ENCODE results near the gene EPHB1. TPM values are rescaled to one million over a fixed set of nuclear protein-coding genes. Genes with fewer than 3 reads are reported as not detected.

EPHB1 gene
- total RNA-seq, 4 donors from 2014 or later, result 0.82 to 2.2 (median 1.2) TPM

DNA sequence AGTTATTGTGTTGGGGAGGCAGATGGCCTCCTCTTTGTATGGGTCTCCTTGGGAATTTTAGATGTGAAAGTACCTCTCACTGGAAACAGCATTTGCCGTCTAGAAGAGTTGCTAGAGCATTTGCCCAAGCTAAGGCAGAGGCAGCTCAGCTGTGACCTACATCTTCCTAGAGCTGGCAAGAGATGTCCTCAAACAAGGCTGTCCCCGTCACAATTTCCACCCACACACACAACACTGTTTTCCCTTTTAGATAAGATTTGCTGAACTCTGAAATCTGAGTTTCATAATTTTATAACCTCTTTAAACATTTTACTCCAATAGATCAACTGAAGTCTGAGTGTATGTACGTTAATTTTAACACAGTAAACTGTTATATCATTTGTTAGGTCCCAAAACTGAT is 352.6 kb downstream of the EPHB1 start:
- intact Hi-C loops (cut with DNase I; ENCODE audit: low total_unique reads), result no loop called here
- WGBS, 2 donors (ENCODE audit: low coverage in 1 of 2), result 38 to 43% methylated on average over 1 to 3 of the region's 3 CpGs
- Histone ChIP-seq H3K4me1 (no peaks in the 10 kb centered on the region), H3K9me3 (no peaks in the 10 kb centered on the region), H3K4me3 (no peak overlapping the region), H3K36me3 (no peaks in the 10 kb centered on the region), H3K27me3 (no peaks in the 10 kb centered on the region), H3K27ac (no peak overlapping the region)
- no peak for DNase-seq
- no peak for TF ChIP-seq POLR2AphosphoS5 (IDR thresholded peaks at IDR 0.05)
- in situ Hi-C loops (cut with MboI; ENCODE audit: low pct_ligation_motif_present in 1 of 4, low pct_unique_long_range_greater_than_20kb in 1 of 4, low sequenced_read_pairs in 3 of 4), result no loop called here

- DNase-seq, result no peak
- 21 to 44% methylated on average over 4 of the region's 4 CpGs for WGBS, 2 donors (ENCODE audit: low coverage in 1 of 2)
- in situ Hi-C loops (cut with MboI; ENCODE audit: low pct_ligation_motif_present in 1 of 4, low pct_unique_long_range_greater_than_20kb in 1 of 4, low sequenced_read_pairs in 3 of 4), result no loop called here
These were observed 353.4 kb downstream of the EPHB1 start for GRCh38 chr3:135148398-135149020.

DNA sequence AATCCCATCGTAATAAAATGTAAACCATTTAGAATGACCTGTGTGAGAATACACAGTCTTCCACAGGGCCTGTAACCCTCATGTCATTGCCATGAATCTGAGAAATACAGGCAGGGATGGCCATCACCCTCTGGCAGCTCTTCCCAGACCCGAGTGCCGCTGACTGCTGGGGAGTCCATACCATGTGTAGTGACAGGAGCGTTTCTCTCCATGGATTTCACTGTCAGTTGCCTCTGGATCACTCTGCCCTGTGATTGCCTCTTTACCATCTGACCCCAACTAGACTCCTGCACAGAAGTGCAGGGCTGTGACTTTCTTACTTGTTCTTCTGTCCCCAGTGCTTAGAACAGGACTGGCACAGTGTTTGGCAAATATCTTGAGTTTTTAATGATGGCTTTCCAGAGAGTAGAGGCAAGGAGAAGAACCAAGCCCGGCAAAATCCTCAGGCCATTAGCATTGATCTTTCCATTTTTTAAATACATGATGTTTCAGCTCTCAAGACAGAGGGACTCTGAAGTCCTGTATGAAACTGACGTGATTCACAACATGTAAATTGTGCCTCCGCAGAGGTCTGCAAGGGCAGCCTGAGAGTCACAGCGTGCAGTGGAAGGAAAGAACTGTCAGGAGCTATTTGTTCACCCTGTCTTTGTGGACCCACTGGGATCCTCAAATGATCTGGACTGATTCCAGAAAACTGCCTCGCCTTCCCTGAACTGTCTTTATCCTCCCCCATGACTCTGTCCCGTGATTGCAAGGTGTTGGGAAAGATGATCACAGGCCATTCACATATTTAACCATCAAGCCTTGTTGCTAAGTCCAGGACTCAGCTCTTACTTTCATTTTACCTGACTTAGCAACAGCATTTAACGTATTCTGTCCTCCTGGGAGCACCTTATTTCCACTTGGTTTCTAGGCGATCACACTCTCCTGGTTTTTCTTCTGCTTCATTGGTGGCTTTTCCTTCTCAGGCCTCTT is 354.9 kb downstream of the EPHB1 start:
- in situ Hi-C loops (cut with MboI; ENCODE audit: low pct_ligation_motif_present in 1 of 4, low pct_unique_long_range_greater_than_20kb in 1 of 4, low sequenced_read_pairs in 3 of 4) (no loop called here), intact Hi-C loops (cut with DNase I; ENCODE audit: low total_unique reads) (no loop called here)
- Histone ChIP-seq H3K27ac (no peak overlapping the region), H3K4me1 (no peaks in the 10 kb centered on the region), H3K4me3 (no peak overlapping the region), H3K36me3 (no peaks in the 10 kb centered on the region), H3K27me3 (no peaks in the 10 kb centered on the region), H3K9me3 (no peaks in the 10 kb centered on the region)
- 67 to 69% methylated on average over 5 to 12 of the region's 12 CpGs for WGBS, 2 donors (ENCODE audit: low coverage in 1 of 2)
- no peak for DNase-seq
- no peak for TF ChIP-seq EP300 (IDR thresholded peaks at IDR 0.05; ENCODE audit: low read depth)
- TF ChIP-seq POLR2A (IDR thresholded peaks at IDR 0.05), result no peak
- TF ChIP-seq POLR2AphosphoS5 (IDR thresholded peaks at IDR 0.05), result no peak
- TF ChIP-seq CTCF (IDR thresholded peaks at IDR 0.05), result no peak

More at GRCh38 chr3:135148398-135149020, 353.4 kb downstream of the EPHB1 start:
- Histone ChIP-seq H3K27ac (no peak overlapping the region), H3K4me3 (no peak overlapping the region), H3K4me1 (no peaks in the 10 kb centered on the region), H3K27me3 (no peaks in the 10 kb centered on the region), H3K36me3 (no peaks in the 10 kb centered on the region), H3K9me3 (no peaks in the 10 kb centered on the region)
- TF ChIP-seq POLR2AphosphoS5 (IDR thresholded peaks at IDR 0.05) (peak in 1 of 3 donors; percentile 38), EP300 (IDR thresholded peaks at IDR 0.05; ENCODE audit: low read depth) (no peak)
- intact Hi-C loops (cut with DNase I; ENCODE audit: low total_unique reads), result no loop called here

- no peak for DNase-seq
- TF ChIP-seq POLR2A (IDR thresholded peaks at IDR 0.05), result no peak
- TF ChIP-seq POLR2AphosphoS5 (IDR thresholded peaks at IDR 0.05), result no peak
- no peak for TF ChIP-seq CTCF (IDR thresholded peaks at IDR 0.05)
- TF ChIP-seq EP300 (IDR thresholded peaks at IDR 0.05; ENCODE audit: low read depth), result no peak
- intact Hi-C loops (cut with DNase I; ENCODE audit: low total_unique reads) (no loop called here), in situ Hi-C loops (cut with MboI; ENCODE audit: low pct_ligation_motif_present in 1 of 4, low pct_unique_long_range_greater_than_20kb in 1 of 4, low sequenced_read_pairs in 3 of 4) (no loop called here)
- Histone ChIP-seq H3K4me3 (no peak overlapping the region), H3K4me1 (no peaks in the 10 kb centered on the region), H3K36me3 (no peaks in the 10 kb centered on the region), H3K9me3 (no peaks in the 10 kb centered on the region), H3K27me3 (no peaks in the 10 kb centered on the region), H3K27ac (no peak overlapping the region)
- 100% methylated on average over 2 of the region's 2 CpGs; no CpG with 5 or more reads in 1 of the 2 donors for WGBS, 2 donors (ENCODE audit: low coverage in 1 of 2)
These were observed 359.1 kb downstream of the EPHB1 start for GRCh38 chr3:135154186-135154585.

GRCh38 chr3:135155228-135155627 is 360.2 kb downstream of the EPHB1 start:
- in situ Hi-C loops (cut with MboI; ENCODE audit: low pct_ligation_motif_present in 1 of 4, low pct_unique_long_range_greater_than_20kb in 1 of 4, low sequenced_read_pairs in 3 of 4) (no loop called here), intact Hi-C loops (cut with DNase I; ENCODE audit: low total_unique reads) (no loop called here)
- no peaks in the 10 kb centered on the region for H3K4me1 ChIP-seq
- H3K4me3 ChIP-seq, result no peak overlapping the region
- no peak for DNase-seq
- no peaks in the 10 kb centered on the region for H3K27me3 ChIP-seq
- no peaks in the 10 kb centered on the region for H3K36me3 ChIP-seq
- WGBS, 2 donors (ENCODE audit: low coverage in 1 of 2), result 75 to 85% methylated on average over 4 of the region's 4 CpGs
- TF ChIP-seq EP300 (IDR thresholded peaks at IDR 0.05; ENCODE audit: low read depth) (no peak), POLR2A (IDR thresholded peaks at IDR 0.05) (no peak), CTCF (IDR thresholded peaks at IDR 0.05) (no peak), POLR2AphosphoS5 (IDR thresholded peaks at IDR 0.05) (no peak)
- no peaks in the 10 kb centered on the region for H3K9me3 ChIP-seq
- H3K27ac ChIP-seq, result no peak overlapping the region

Data from transverse colon (tissue), 4 donors.